DOHH2 (cell line): ENCODE results near the gene RASSF3.

Experiments used
- EZH2phosphoT487 ChIP-seq: fragments of 200-600 bp; sonication (generic); IDR thresholded peaks from 2 replicates; pipeline ENCODE4 v1.6.1; 2017; ENCODE audit warnings: borderline replicate concordance, mild to moderate bottlenecking, antibody characterized with exemption, low read length, moderate library complexity, mixed read lengths
- TF ChIP-seq, protein P1 (sequence below): fragments of 200-600 bp; sonication (generic); IDR thresholded peaks from one replicate; pipeline ENCODE4 v1.5.1; 2014; ENCODE audit warnings: antibody characterized with exemption, mild to moderate bottlenecking, low read depth, low read length; ENCODE audit not compliant: poor library complexity, severe bottlenecking

DNA sequence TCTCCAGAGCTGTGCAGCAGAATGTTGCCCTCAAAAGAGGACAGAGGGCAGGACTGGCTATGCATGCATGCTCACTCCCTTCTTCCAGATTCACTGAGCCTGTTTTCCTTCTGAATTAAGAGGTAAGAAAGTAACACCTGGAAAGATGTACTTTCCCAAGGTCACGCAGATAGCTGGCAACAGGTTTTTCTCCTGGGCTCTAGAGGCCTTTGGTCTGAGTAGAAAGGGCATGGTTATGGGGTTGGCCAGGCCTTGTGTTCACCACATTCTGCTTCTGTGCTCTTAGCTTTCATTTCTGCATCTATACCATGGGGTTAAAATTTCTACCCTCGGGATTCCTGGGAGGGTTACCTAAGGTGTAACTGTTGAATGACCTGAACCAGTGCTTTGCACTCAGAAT lies 57.5 kb downstream of the RASSF3 start:
- TF ChIP-seq, protein P1, sequence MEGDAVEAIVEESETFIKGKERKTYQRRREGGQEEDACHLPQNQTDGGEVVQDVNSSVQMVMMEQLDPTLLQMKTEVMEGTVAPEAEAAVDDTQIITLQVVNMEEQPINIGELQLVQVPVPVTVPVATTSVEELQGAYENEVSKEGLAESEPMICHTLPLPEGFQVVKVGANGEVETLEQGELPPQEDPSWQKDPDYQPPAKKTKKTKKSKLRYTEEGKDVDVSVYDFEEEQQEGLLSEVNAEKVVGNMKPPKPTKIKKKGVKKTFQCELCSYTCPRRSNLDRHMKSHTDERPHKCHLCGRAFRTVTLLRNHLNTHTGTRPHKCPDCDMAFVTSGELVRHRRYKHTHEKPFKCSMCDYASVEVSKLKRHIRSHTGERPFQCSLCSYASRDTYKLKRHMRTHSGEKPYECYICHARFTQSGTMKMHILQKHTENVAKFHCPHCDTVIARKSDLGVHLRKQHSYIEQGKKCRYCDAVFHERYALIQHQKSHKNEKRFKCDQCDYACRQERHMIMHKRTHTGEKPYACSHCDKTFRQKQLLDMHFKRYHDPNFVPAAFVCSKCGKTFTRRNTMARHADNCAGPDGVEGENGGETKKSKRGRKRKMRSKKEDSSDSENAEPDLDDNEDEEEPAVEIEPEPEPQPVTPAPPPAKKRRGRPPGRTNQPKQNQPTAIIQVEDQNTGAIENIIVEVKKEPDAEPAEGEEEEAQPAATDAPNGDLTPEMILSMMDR: no peak
- TF ChIP-seq EZH2phosphoT487: no peak
